PFSK-1 (cell line): ENCODE results near the gene MED27.

Experiments used
- FOXP2 ChIP-seq: optimal IDR thresholded peaks from 2 replicates; pipeline ENCODE3; 2011; ENCODE audit warnings: borderline replicate concordance, control low read depth, inconsistent platforms; ENCODE audit not compliant: insufficient read depth; ENCODE audit errors: extremely low read length, extremely low read depth
- POLR2AphosphoS5 ChIP-seq: IDR thresholded peaks from 2 replicates; pipeline ENCODE4 v1.6.1; 2012; ENCODE audit warnings: low read depth, mild to moderate bottlenecking, control low read depth, low read length, moderate library complexity
- SIN3A ChIP-seq: IDR thresholded peaks from 2 replicates; pipeline ENCODE4 v1.6.1; 2012; ENCODE audit warnings: mild to moderate bottlenecking, low read length, moderate library complexity, borderline replicate concordance; ENCODE audit not compliant: insufficient read depth
- TAF1 ChIP-seq: IDR thresholded peaks from 2 replicates; pipeline ENCODE4 v1.6.1; 2012; ENCODE audit warnings: low read length, control low read depth, borderline replicate concordance; ENCODE audit not compliant: insufficient read depth
- TF ChIP-seq, protein P1 (sequence below), 2 experiments: IDR thresholded peaks; 2 replicates each; pipeline versions ENCODE4 v1.6.1 to v1.8.0; 2011 to 2012; ENCODE audit warnings: low read depth in 2 of 2, low read length in 2 of 2, control low read depth in 1 of 2, inconsistent platforms in 1 of 2, mild to moderate bottlenecking in 1 of 2, moderate library complexity in 1 of 2; ENCODE audit not compliant: insufficient read depth in 1 of 2

Gene MED27

GRCh38 chr9:131905144-131905543 lies 174.5 kb downstream of the MED27 start:
- TF ChIP-seq POLR2AphosphoS5 (no peak), TAF1 (no peak), SIN3A (no peak), FOXP2 (no peak)
- TF ChIP-seq, protein P1, sequence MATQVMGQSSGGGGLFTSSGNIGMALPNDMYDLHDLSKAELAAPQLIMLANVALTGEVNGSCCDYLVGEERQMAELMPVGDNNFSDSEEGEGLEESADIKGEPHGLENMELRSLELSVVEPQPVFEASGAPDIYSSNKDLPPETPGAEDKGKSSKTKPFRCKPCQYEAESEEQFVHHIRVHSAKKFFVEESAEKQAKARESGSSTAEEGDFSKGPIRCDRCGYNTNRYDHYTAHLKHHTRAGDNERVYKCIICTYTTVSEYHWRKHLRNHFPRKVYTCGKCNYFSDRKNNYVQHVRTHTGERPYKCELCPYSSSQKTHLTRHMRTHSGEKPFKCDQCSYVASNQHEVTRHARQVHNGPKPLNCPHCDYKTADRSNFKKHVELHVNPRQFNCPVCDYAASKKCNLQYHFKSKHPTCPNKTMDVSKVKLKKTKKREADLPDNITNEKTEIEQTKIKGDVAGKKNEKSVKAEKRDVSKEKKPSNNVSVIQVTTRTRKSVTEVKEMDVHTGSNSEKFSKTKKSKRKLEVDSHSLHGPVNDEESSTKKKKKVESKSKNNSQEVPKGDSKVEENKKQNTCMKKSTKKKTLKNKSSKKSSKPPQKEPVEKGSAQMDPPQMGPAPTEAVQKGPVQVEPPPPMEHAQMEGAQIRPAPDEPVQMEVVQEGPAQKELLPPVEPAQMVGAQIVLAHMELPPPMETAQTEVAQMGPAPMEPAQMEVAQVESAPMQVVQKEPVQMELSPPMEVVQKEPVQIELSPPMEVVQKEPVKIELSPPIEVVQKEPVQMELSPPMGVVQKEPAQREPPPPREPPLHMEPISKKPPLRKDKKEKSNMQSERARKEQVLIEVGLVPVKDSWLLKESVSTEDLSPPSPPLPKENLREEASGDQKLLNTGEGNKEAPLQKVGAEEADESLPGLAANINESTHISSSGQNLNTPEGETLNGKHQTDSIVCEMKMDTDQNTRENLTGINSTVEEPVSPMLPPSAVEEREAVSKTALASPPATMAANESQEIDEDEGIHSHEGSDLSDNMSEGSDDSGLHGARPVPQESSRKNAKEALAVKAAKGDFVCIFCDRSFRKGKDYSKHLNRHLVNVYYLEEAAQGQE (IDR thresholded peaks at IDR 0.05; ENCODE audit: insufficient read depth in 1 of 2, low read depth in 2 of 2, low read length in 2 of 2) = no peak

- TF ChIP-seq SIN3A (no peak), POLR2AphosphoS5 (no peak), FOXP2 (no peak), TAF1 (no peak)
- TF ChIP-seq, protein P1 (IDR thresholded peaks at IDR 0.05; ENCODE audit: insufficient read depth in 1 of 2, low read depth in 2 of 2, low read length in 2 of 2) = no peak
Measured at GRCh38 chr9:131899296-131900228, 180.1 kb downstream of the MED27 start.

GRCh38 chr9:131892902-131893500 lies 186.7 kb downstream of the MED27 start:
- no peak for TF ChIP-seq TAF1
- no peak for TF ChIP-seq SIN3A
- TF ChIP-seq FOXP2 = no peak
- TF ChIP-seq, protein P1 (IDR thresholded peaks at IDR 0.05; ENCODE audit: insufficient read depth in 1 of 2, low read depth in 2 of 2, low read length in 2 of 2) = no peak
- no peak for TF ChIP-seq POLR2AphosphoS5

GRCh38 chr9:131892162-131892707 lies 187.4 kb downstream of the MED27 start:
- TF ChIP-seq FOXP2 (no peak), POLR2AphosphoS5 (no peak), SIN3A (no peak), TAF1 (no peak)
- TF ChIP-seq, protein P1 (IDR thresholded peaks at IDR 0.05; ENCODE audit: insufficient read depth in 1 of 2, low read depth in 2 of 2, low read length in 2 of 2) = no peak
